ENCODE results near the gene CRACDL.

Gene CRACDL, protein sequence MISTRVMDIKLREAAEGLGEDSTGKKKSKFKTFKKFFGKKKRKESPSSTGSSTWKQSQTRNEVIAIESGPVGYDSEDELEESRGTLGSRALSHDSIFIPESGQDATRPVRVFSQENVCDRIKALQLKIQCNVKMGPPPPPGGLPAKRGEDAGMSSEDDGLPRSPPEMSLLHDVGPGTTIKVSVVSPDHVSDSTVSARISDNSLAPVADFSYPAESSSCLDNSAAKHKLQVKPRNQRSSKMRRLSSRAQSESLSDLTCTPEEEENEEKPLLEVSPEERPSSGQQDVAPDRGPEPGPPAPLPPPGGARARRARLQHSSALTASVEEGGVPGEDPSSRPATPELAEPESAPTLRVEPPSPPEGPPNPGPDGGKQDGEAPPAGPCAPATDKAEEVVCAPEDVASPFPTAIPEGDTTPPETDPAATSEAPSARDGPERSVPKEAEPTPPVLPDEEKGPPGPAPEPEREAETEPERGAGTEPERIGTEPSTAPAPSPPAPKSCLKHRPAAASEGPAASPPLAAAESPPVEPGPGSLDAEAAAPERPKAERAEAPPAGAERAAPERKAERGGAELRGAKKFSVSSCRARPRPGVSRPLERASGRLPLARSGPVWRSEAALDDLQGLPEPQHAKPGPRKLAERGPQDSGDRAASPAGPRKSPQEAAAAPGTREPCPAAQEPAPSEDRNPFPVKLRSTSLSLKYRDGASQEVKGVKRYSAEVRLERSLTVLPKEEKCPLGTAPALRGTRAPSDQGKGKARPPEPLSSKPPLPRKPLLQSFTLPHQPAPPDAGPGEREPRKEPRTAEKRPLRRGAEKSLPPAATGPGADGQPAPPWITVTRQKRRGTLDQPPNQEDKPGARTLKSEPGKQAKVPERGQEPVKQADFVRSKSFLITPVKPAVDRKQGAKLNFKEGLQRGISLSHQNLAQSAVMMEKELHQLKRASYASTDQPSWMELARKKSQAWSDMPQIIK

GRCh38 chr2:98935777-98936352 lies at the start of gene CRACDL:
CRACDL (minus strand) TSS chr2:98936225; CDS start chr2:98846800, 89,425 bp downstream.
- DNase-seq: no peak

GRCh38 chr2:98975611-98976010 lies 39.6 kb upstream of the CRACDL start:
- no peak for DNase-seq

GRCh38 chr2:98972582-98973167 lies 36.6 kb upstream of the CRACDL start:
- no peak for DNase-seq

- no peak for DNase-seq
Observed at GRCh38 chr2:98959810-98960507, 23.9 kb upstream of the CRACDL start.

DNA sequence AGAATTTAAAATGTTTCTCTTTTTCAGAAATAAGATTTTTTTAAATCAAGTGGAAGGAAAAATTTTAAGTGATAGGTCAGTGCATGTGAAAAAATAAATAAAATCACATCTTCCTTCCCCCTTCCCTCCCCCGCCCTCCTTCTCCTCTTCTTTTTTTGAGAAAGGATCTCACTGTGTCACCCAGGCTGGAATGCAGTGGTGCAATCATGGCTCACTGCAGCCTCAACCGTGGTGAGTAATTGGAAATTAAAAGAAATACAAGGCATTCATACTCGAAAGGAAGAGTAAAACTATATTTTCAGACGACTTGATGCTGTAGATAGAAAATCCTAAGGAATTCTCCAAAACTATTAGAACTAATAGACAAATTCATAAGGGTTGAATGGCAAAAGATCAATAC lies 16.9 kb upstream of the CRACDL start:
- DNase-seq: no peak

DNA sequence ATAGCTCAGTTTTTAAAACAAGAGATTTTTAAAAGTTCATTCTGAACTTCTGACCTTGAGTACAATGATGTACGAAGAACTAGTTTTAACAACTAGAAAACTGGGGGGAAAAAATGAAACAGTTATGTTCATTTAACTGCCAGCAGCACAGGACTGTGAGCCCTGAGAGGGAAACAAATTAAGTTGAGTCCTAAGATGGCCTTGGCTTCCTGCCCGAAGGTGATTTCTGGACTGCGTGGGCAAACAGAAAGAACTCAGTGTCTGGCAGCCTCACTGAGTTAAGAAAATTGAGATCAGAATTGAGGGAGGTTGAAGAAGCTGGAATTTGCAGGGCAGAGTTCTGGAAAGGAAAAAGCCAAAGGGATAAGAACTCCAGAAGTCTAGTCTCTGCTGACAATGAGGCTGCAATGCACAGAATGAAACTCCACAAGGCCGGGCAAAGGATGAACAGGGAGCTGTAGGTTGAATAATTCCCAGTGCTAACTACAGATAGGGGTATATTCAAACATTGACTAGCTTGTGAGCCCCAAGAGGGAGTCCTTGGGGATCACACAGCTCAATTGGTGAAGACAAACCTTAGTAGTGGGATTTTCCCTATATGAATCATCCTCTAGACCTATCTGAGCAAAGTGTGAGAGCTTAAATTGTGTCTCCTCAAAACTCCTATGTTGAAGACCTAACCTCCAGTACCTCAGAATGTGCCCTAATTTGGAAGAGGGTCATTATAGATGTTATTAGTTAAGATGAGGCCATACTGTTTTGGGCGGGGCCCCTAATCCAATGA lies 13.1 kb upstream of the CRACDL start:
- no peak for DNase-seq

GRCh38 chr2:98947554-98947953 lies 11.5 kb upstream of the CRACDL start:
- DNase-seq: no peak

- DNase-seq: no peak
Observed at GRCh38 chr2:98946855-98947254, 10.8 kb upstream of the CRACDL start.

- no peak for DNase-seq
Observed at GRCh38 chr2:98944775-98945174, 8.8 kb upstream of the CRACDL start.

- DNase-seq: no peak
Observed at GRCh38 chr2:98940102-98940501, 4.1 kb upstream of the CRACDL start.

DNA sequence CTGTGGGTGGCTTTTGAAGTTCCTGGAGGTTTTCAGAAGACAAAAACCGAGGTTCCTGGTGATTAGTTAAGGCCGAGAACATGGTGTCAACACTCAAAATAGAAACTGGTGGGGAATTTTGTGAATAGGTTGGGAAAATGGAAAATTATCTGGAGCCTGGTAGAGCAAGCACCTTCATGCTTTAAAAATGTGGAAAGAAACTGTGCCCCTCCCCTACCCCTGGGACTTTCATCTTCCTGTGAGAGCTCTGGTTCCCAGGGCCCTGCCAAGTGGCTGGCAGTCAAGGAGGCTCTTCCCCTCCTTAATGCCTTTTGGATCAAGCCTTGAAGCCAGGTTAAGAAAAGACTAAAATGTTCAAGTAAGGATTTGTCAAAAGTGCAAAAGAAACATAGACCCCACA lies 1.9 kb upstream of the CRACDL start:
- no peak for DNase-seq

- peak; percentile 26 for DNase-seq
Observed at GRCh38 chr2:98936353-98937351, 627 bp upstream of the CRACDL start.

GRCh38 chr2:98935111-98935770 lies 784 bp downstream of the CRACDL start:
- DNase-seq: no peak

GRCh38 chr2:98932778-98933343 lies 3.2 kb downstream of the CRACDL start:
- DNase-seq: no peak

DNA sequence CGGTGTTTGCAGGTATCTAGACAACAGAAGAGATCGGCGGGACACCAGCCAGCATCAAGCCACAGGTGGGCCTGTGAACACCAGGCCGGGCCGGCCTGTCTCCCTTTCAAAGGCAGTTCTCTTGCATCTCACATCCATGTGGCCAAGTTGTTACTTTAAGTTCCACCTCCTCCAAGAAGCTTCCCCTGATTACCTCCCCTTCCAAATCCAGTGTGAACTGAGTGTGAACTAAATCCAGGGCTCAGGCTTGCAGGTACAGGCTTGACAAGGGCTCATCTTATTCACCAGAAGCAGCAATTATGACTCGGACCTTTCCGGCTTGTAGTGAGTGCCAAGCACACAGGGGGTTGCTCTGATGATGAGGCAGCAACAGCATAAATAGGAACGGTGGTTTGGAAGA lies 3.9 kb downstream of the CRACDL start:
- no peak for DNase-seq

DNA sequence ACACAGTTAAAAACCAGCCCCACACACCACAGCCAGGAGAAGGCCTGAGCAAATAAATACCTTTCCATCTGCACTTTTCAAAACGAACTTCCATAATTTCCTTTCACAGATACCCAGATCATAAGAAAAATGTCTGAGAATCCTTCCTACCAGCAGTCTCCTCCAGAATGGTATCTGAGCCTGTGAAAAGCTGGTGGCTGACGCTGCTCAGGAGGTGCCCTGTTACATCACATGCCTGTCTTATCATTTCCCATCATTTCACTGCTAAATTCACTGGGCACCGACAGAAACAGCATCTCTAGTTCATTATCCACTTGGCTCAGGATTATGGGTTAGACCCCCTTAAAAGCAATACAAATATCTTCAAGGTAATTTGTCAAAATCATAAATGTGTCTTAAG lies 4.4 kb downstream of the CRACDL start:
- no peak for DNase-seq

DNA sequence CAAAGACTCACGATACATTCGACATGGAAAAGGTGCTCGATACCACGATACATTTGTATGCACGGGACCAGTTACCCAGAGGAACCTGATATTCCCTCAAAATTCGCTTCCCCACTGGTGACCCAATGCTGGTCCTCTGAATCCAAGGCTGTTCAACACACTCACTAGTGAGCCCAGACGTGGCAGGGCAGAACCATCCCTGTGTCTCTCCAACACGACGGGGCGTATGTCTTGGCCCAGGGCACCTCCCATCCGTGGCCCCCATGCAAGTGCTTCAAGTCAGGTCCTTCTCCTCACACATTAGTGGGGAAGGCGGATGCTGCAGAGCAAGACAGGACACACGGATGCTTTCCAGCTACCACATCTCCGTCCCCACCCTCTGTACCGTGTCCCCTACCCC lies 6.1 kb downstream of the CRACDL start:
- DNase-seq: no peak

DNA sequence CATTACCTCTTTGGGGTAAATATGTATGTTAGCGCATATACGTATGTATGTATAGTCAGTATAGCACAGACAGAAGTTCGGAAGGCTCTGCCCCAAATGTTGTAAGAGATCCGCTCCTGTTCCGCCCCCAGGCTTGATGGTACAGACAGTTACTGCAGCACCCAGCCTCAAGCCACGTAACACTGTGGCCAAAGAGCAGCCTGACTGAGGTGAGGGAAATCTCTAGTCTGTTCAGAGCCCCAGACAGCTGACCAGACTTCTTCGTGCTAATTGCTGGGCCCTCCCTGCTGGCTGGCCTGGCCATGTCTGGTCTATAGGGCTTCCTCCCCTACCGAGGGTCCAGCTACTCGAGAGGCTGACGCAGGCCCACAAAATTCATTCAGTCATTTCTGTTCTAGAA lies 7.8 kb downstream of the CRACDL start:
- DNase-seq: no peak

- no peak for DNase-seq
Observed at GRCh38 chr2:98927027-98927426, 9.0 kb downstream of the CRACDL start.
